Activated CD4-positive, alpha-beta memory T cell treated with anti-CD3 and anti-CD28 coated beads, Interleukin-2, amount 10 ng/mL, durations not matched to agents 7 days and 5 days (primary cell): Measurements from ENCODE around the gene CDH4. TPM values are rescaled to one million over a fixed set of nuclear protein-coding genes. Genes with fewer than 3 reads are reported as not detected.

Experiments
- CTCF ChIA-PET: fragments of 350-600 bp; sonication (Branson Sonifier 250); formaldehyde crosslinking; loops from one replicate; lab custom pipeline; 2021; ENCODE audit warnings: antibody characterized with exemption, inconsistent platforms; lab: Charles Lee
- POLR2A ChIA-PET: fragments of 350-600 bp; sonication (Branson Sonifier 250); formaldehyde crosslinking; loops from one replicate; lab custom pipeline; 2021; ENCODE audit warnings: antibody characterized with exemption; lab: Charles Lee
- DNase-seq: peaks from one replicate; pipeline ENCODE4 v3.0.0-alpha.2; 2020
- H3K27ac Mint-ChIP-seq: one replicate; pipeline ENCODE4 v1.8.0; 2021; ENCODE audit warnings: mild to moderate bottlenecking, mixed read lengths
- H3K27me3 Mint-ChIP-seq: one replicate; pipeline ENCODE4 v1.8.0; 2021; ENCODE audit warnings: mixed read lengths
- H3K36me3 Mint-ChIP-seq: one replicate; pipeline ENCODE4 v1.8.0; 2021; ENCODE audit warnings: low read depth, mixed read lengths
- H3K4me1 Mint-ChIP-seq: one replicate; pipeline ENCODE4 v1.8.0; 2021; ENCODE audit warnings: mixed read lengths
- H3K4me3 Mint-ChIP-seq: one replicate; pipeline ENCODE4 v1.8.0; 2021; ENCODE audit warnings: mild to moderate bottlenecking, mixed read lengths
- H3K9me3 Mint-ChIP-seq: one replicate; pipeline ENCODE4 v1.8.0; 2021; ENCODE audit warnings: mixed read lengths
- total RNA-seq, 2 experiments: library from RNA; stranded (reverse); gene quantifications; one replicate each; pipeline ENCODE4 v1.2.3, GENCODE V29; 2021

CDH4 gene
- total RNA-seq, 2 experiments from 2014 or later: 0.15 to 0.20 TPM

DNA sequence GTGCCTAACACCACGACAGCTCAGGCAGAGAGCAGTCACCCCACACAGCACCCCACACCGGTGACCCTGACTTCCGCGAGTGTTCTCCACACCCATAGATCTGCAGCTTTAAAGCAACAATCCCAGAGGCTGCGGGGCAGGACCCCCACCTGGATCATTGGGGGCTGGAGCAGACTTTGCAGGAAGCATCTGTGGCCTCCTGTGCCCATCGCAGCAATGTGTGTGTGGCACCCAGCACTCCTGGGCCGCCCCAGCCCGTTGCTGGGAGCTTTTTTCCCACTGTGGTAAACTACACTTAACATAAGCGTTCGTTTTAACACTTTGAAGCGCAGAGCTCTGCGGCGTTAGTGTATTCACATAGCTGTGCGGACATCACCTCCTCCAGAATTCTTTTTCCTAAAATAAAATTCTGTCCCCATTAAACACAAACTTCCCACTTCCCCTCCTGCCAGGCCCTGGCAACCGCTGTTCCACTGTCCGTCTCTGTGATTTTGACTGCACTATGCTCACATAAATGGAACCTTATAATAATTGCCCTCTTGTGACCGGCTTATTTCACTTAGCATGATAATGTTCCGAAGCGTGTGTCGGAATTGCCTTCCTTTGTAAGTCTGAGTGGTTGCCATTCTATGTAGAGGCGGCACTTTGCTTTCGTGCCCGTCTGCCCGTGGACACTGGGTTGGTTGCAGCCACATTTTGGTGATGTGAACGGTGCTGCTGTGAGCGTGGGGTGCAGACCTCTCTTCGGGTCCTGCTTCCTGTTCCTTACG, 382.5 kb downstream of the CDH4 start:
- Mint-ChIP-seq H3K36me3 (no peaks in the 10 kb centered on the region), H3K27ac (no peak overlapping the region), H3K27me3 (no peaks in the 10 kb centered on the region), H3K4me1 (no peaks in the 10 kb centered on the region), H3K9me3 (no peaks in the 10 kb centered on the region), H3K4me3 (no peak overlapping the region)
- DNase-seq: no peak
- ChIA-PET CTCF (no interaction called here), POLR2A (no interaction called here)

- H3K27ac Mint-ChIP-seq: no peak overlapping the region
- H3K9me3 Mint-ChIP-seq: no peaks in the 10 kb centered on the region
- no peak for DNase-seq
- CTCF ChIA-PET: no interaction called here
- no peak overlapping the region for H3K4me3 Mint-ChIP-seq
- H3K36me3 Mint-ChIP-seq: no peaks in the 10 kb centered on the region
- H3K27me3 Mint-ChIP-seq: no peaks in the 10 kb centered on the region
- POLR2A ChIA-PET: no interaction called here
- H3K4me1 Mint-ChIP-seq: no peaks in the 10 kb centered on the region
These were observed 383.8 kb downstream of the CDH4 start for GRCh38 chr20:61635721-61636455.

DNA sequence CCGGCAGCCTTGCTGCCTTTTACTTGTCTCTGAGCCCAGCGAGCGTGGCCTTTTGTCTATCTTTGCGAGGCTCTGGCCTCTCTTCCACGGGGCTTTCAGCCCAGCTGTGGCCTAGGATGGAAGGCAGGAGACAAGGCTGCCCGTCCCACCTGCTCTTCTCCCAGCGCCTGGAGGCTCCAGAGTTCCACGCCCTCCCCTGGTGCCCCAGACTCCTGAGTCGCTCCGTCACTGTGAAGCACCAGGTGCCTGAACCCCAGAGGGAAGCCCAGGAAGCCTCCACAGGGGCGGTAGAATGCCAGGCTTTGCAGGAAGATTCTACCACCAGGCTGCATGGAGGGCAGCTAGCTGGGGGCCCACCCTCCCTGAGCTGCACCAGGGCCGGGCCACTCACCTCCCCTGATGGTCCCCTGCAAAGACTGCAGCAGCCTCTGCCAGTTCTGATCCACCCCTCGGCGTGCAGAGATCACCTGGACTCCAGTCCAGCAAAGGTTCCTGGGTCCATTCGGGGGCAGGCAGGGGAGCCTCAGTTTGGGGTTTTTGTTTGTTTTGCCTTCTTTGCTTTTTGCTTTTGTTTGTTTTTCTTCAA, 384.6 kb downstream of the CDH4 start:
- H3K27ac Mint-ChIP-seq: no peak overlapping the region
- no peaks in the 10 kb centered on the region for H3K9me3 Mint-ChIP-seq
- DNase-seq: no peak
- ChIA-PET POLR2A (no interaction called here), CTCF (no interaction called here)
- H3K4me1 Mint-ChIP-seq: no peaks in the 10 kb centered on the region
- H3K4me3 Mint-ChIP-seq: no peak overlapping the region
- no peaks in the 10 kb centered on the region for H3K27me3 Mint-ChIP-seq
- no peaks in the 10 kb centered on the region for H3K36me3 Mint-ChIP-seq

DNA sequence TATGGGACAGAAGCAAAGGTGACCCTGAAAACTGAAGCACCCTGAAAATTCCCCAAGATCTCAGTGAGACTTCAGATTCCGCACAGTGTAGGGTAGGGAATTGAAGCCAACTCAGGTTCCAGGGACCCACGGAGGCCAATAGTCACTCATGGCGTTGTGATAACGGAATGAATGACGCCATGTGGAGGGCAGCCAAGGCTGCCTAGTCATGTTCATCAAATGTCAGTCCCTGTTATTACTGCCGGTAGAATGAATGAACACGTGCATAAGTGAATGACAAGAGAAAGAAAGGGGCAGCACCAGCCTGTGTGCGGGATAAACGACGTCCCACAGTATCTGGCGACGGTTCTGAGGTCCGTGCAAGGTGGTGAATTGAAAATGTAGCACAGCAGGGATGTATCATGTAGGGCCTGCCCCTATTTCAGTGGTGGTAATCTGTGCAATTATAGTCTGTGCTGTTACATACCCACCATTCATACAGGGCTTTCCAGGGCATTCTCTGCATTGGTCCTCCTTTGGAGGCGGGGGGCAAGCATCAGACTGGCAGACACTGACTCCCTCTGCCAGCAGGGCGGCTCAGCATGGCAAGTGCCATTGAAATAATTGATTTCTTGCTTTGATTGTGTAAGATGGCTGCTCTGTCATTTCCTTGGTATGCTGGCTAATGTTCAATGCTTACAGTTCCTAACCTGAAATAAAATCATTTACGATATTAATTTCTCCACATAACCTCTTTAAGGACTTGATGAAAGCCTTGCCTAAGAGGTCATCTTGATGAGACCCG, 386.9 kb downstream of the CDH4 start:
- H3K36me3 Mint-ChIP-seq: no peaks in the 10 kb centered on the region
- ChIA-PET POLR2A (no interaction called here), CTCF (no interaction called here)
- no peaks in the 10 kb centered on the region for H3K27me3 Mint-ChIP-seq
- H3K4me3 Mint-ChIP-seq: no peak overlapping the region
- H3K27ac Mint-ChIP-seq: no peak overlapping the region
- H3K4me1 Mint-ChIP-seq: no peaks in the 10 kb centered on the region
- no peaks in the 10 kb centered on the region for H3K9me3 Mint-ChIP-seq
- no peak for DNase-seq

DNA sequence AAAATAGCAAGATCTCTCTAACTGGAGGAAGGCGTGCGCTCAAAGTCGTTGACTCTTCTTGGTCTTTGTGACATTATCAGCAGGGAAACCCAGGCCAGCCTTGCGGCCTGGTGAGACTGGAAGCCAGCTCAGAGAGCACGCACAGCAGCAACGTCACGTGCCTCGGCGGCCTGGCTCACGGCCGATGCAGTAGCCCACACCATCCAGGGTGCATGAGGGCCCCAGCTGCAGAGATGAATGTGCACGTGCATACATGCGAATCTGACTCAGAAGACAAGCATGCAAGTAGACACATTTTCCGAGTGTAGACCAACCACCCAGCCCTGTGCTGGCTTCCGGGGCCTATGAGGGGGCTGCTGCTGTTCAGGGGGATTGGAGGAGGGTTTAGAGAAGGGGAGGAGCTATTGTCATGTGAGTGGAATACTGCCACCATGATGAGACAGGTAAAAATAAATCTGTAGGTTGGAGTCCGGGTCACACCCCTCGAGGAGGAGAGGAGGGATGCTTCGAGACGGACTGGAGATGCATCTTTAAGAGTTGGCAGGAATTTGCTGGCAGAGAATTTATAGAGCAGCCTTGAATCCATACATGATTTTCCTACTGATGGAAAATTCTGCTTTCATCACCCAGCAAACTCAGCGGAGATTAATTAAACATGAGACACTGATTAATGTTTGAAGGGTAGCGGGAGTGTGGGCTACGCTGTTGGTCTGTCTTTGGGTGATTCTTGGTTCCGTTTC, 388.2 kb downstream of the CDH4 start:
- no peaks in the 10 kb centered on the region for H3K27me3 Mint-ChIP-seq
- H3K4me3 Mint-ChIP-seq: no peak overlapping the region
- no peak for DNase-seq
- no peak overlapping the region for H3K27ac Mint-ChIP-seq
- no peaks in the 10 kb centered on the region for H3K36me3 Mint-ChIP-seq
- no peaks in the 10 kb centered on the region for H3K4me1 Mint-ChIP-seq
- no peaks in the 10 kb centered on the region for H3K9me3 Mint-ChIP-seq
- POLR2A ChIA-PET: no interaction called here
- CTCF ChIA-PET: no interaction called here

GRCh38 chr20:61640871-61641245, 388.8 kb downstream of the CDH4 start:
- H3K27me3 Mint-ChIP-seq: no peaks in the 10 kb centered on the region
- no peak overlapping the region for H3K27ac Mint-ChIP-seq
- no peaks in the 10 kb centered on the region for H3K9me3 Mint-ChIP-seq
- H3K4me1 Mint-ChIP-seq: no peaks in the 10 kb centered on the region
- CTCF ChIA-PET: no interaction called here
- POLR2A ChIA-PET: no interaction called here
- DNase-seq: no peak
- H3K36me3 Mint-ChIP-seq: no peaks in the 10 kb centered on the region
- H3K4me3 Mint-ChIP-seq: no peak overlapping the region

- no peak for DNase-seq
- no peaks in the 10 kb centered on the region for H3K27me3 Mint-ChIP-seq
- no peaks in the 10 kb centered on the region for H3K9me3 Mint-ChIP-seq
- H3K4me3 Mint-ChIP-seq: no peak overlapping the region
- no peaks in the 10 kb centered on the region for H3K4me1 Mint-ChIP-seq
- H3K27ac Mint-ChIP-seq: no peak overlapping the region
- CTCF ChIA-PET: no interaction called here
- POLR2A ChIA-PET: no interaction called here
- H3K36me3 Mint-ChIP-seq: no peaks in the 10 kb centered on the region
These were observed 391.8 kb downstream of the CDH4 start for GRCh38 chr20:61643656-61644377.

DNA sequence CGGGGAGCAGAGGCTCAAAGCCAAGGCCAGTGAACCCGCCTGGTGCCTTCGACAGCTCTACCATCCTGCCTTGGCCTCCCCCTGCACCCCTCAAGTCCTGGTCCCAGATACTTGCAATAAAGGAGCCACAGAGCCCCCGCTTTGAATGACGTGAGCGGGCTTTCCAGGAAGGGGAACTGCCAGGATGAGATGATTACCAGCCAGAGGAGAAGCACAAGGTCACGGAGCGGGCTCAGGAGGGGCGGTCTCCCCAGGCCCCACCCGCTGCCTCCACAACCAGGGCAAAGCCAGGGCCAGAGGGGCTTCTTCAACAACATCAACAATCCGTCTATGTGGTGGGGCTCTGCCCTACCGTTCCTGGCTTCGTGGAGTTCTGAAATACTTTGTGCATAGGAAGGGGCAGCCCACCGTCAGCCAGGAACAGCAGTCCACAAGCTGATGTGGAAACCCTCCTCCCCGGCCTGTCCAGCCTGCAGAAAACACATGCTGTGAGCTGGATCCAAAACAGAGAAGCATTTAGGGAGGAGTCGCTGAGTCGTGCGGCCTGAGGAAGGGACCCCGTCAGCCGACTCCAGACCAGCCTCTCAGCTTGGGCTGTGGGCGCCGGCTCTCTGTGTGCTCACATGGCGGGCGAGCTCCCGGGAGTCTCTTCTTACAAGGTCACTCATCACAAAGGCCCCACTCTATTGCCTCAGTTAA, 392.5 kb downstream of the CDH4 start:
- no peak for DNase-seq
- H3K4me3 Mint-ChIP-seq: no peak overlapping the region
- no peaks in the 10 kb centered on the region for H3K9me3 Mint-ChIP-seq
- H3K27me3 Mint-ChIP-seq: no peaks in the 10 kb centered on the region
- H3K4me1 Mint-ChIP-seq: no peaks in the 10 kb centered on the region
- ChIA-PET POLR2A (no interaction called here), CTCF (no interaction called here)
- no peaks in the 10 kb centered on the region for H3K36me3 Mint-ChIP-seq
- no peak overlapping the region for H3K27ac Mint-ChIP-seq

DNA sequence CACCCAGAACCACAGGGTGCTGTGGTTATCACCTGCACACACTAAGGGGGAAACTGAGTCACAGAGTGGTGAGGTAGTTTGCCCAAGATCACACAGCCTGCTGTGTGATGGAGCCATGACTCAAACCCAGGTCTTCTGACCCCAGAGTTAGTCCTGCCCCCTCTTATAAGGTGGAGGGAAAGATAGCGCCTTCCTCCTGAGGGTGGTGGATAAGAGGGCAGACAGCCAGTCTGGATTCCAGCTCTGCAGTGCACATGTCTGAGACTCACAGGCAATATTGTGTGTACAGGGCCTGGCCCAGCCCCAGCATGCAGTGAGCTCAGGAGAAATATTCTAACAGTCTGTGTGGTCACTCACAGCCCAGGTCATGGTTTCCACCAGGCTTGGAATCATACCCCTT, 393.7 kb downstream of the CDH4 start:
- Mint-ChIP-seq H3K9me3 (no peaks in the 10 kb centered on the region), H3K36me3 (no peaks in the 10 kb centered on the region), H3K27me3 (no peaks in the 10 kb centered on the region), H3K27ac (no peak overlapping the region), H3K4me3 (no peak overlapping the region), H3K4me1 (no peaks in the 10 kb centered on the region)
- POLR2A ChIA-PET: no interaction called here
- CTCF ChIA-PET: no interaction called here
- DNase-seq: no peak

GRCh38 chr20:61646453-61646852, 394.4 kb downstream of the CDH4 start:
- Mint-ChIP-seq H3K4me1 (no peaks in the 10 kb centered on the region), H3K9me3 (no peaks in the 10 kb centered on the region), H3K27me3 (no peaks in the 10 kb centered on the region), H3K36me3 (no peaks in the 10 kb centered on the region), H3K27ac (no peak overlapping the region), H3K4me3 (no peak overlapping the region)
- DNase-seq: no peak
- POLR2A ChIA-PET: no interaction called here
- CTCF ChIA-PET: no interaction called here

DNA sequence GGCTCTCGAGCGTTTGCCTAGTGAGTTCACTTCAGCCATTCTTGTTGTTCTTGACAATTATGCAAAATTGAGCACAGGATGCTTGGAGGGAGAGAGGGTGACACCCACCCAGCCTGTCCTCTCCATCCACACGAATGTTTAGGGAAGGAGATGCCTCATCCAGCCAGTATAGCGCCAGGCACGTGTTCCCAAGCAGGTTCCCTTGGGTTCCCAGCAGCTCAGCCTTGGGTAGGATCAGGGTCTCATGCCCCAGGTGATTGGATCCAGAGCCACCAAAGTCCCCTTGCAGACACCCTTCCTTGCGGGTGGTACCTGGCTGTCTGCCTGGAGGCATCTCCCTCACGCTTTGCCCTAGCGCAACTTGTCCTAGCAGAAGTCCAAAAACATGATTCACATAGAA, 394.9 kb downstream of the CDH4 start:
- Mint-ChIP-seq H3K27ac (no peak overlapping the region), H3K4me1 (no peaks in the 10 kb centered on the region), H3K27me3 (no peaks in the 10 kb centered on the region), H3K4me3 (no peak overlapping the region), H3K36me3 (no peaks in the 10 kb centered on the region), H3K9me3 (no peaks in the 10 kb centered on the region)
- no peak for DNase-seq
- ChIA-PET CTCF (no interaction called here), POLR2A (no interaction called here)

DNA sequence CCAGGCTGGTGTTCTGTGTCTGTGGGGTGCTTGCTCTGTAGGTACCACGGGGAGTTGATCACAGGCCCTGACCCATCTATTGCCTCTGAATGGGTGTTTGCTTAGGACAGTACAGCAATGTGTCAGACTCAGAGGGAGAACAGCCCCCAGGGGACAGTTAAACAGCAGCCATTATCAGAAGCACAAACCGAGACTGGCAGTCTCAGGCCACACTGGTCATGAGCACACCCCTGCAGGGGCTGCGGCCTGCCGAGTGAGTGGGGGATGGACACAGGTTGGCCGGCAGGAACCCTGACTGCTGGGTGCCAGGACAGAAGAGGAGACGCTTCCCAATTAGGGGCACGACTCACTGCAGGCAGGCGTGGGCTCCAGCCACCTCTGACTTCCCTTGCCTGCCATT, 395.6 kb downstream of the CDH4 start:
- CTCF ChIA-PET: no interaction called here
- no peak overlapping the region for H3K4me3 Mint-ChIP-seq
- no peaks in the 10 kb centered on the region for H3K4me1 Mint-ChIP-seq

More for the DNA sequence above, 395.6 kb downstream of the CDH4 start:
- Mint-ChIP-seq H3K9me3 (no peaks in the 10 kb centered on the region), H3K27ac (no peak overlapping the region), H3K27me3 (no peaks in the 10 kb centered on the region), H3K36me3 (no peaks in the 10 kb centered on the region)
- DNase-seq: no peak
- POLR2A ChIA-PET: no interaction called here
